HEK293T (cell line): ENCODE data around the gene PCBP4.

Experiments used
- ARNT ChIP-seq: fragments of 450-650 bp; IDR thresholded peaks from 2 replicates; pipeline ENCODE4 v1.6.1; 2017; ENCODE audit warnings: mild to moderate bottlenecking
- BHLHE40 ChIP-seq: fragments of 450-650 bp; IDR thresholded peaks from 2 replicates; pipeline ENCODE4 v1.6.1; 2016; ENCODE audit warnings: mild to moderate bottlenecking, moderate library complexity, borderline replicate concordance
- CTBP1 ChIP-seq: fragments of 450-650 bp; IDR thresholded peaks from 2 replicates; pipeline ENCODE4 v1.6.1; 2016; ENCODE audit warnings: borderline replicate concordance
- ELF4 ChIP-seq: fragments of 450-650 bp; IDR thresholded peaks from 2 replicates; pipeline ENCODE4 v1.6.1; 2017; ENCODE audit warnings: antibody characterized with exemption
- FOXA1 ChIP-seq: fragments of 450-650 bp; IDR thresholded peaks from 2 replicates; pipeline ENCODE4 v1.6.1; 2016; ENCODE audit warnings: mild to moderate bottlenecking
- FOXK2 ChIP-seq: fragments of 450-650 bp; IDR thresholded peaks from 2 replicates; pipeline ENCODE4 v1.6.1; 2016; ENCODE audit warnings: mild to moderate bottlenecking
- FOXM1 ChIP-seq: fragments of 450-650 bp; IDR thresholded peaks from 2 replicates; pipeline ENCODE4 v1.6.1; 2017; ENCODE audit warnings: mild to moderate bottlenecking, borderline replicate concordance
- HDGF ChIP-seq: fragments of 450-650 bp; IDR thresholded peaks from 2 replicates; pipeline ENCODE4 v1.6.1; 2017; ENCODE audit warnings: antibody characterized with exemption, borderline replicate concordance
- NFRKB ChIP-seq: fragments of 450-650 bp; IDR thresholded peaks from 2 replicates; pipeline ENCODE4 v1.6.1; 2016; ENCODE audit warnings: mild to moderate bottlenecking, moderate library complexity
- SP1 ChIP-seq: fragments of 450-650 bp; IDR thresholded peaks from 2 replicates; pipeline ENCODE4 v1.6.1; 2017
- TARDBP ChIP-seq: fragments of 450-650 bp; IDR thresholded peaks from 2 replicates; pipeline ENCODE4 v1.6.1; 2016
- TF ChIP-seq, protein P1 (sequence below): fragments of 450-650 bp; IDR thresholded peaks from 2 replicates; pipeline ENCODE4 v1.6.1; 2016

- no peak for TF ChIP-seq BHLHE40
- TF ChIP-seq FOXM1: no peak
- TF ChIP-seq NFRKB: no peak
- TF ChIP-seq SP1: no peak
- no peak for TF ChIP-seq FOXK2
- no peak for TF ChIP-seq FOXA1
- TF ChIP-seq CTBP1: no peak
- no peak for TF ChIP-seq ELF4
- TF ChIP-seq, protein P1, sequence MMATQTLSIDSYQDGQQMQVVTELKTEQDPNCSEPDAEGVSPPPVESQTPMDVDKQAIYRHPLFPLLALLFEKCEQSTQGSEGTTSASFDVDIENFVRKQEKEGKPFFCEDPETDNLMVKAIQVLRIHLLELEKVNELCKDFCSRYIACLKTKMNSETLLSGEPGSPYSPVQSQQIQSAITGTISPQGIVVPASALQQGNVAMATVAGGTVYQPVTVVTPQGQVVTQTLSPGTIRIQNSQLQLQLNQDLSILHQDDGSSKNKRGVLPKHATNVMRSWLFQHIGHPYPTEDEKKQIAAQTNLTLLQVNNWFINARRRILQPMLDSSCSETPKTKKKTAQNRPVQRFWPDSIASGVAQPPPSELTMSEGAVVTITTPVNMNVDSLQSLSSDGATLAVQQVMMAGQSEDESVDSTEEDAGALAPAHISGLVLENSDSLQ: no peak
- no peak for TF ChIP-seq TARDBP
- TF ChIP-seq HDGF: no peak
- no peak for TF ChIP-seq ARNT
Measured at GRCh38 chr3:51929420-51930003, 37.7 kb downstream of the PCBP4 start.
